ENCODE results near the gene RPL22L1. TPM values are rescaled to one million over a fixed set of nuclear protein-coding genes. Genes with fewer than 3 reads are reported as not detected.

RPL22L1 gene
- 234 TPM for polyA plus RNA-seq (2013)

- Histone ChIP-seq H3K9me3 (ENCODE audit: control extremely low read depth in 1 of 5, control insufficient read depth in 4 of 5, insufficient read depth in 2 of 5, low read depth in 1 of 5, low read length in 4 of 5) (no peaks in the 10 kb centered on the region), H3K4me3 (ENCODE audit: control insufficient read depth in 1 of 7, extremely low read depth in 1 of 7, insufficient read depth in 4 of 7, low read depth in 2 of 7, low read length in 6 of 7) (peak within 1 kb of the TSS; percentile 75 to 98 (median 89)), H3K4me1 (ENCODE audit: control extremely low read depth in 1 of 4, control insufficient read depth in 4 of 4, insufficient read depth in 4 of 4, low read length in 3 of 4) (peaks cover 24 to 39% (median 25%) of the 10 kb centered on the region in 4 experiments), H3K27me3 (replicated peaks in 2 of 5; ENCODE audit: control insufficient read depth in 4 of 5, insufficient read depth in 5 of 5, low read length in 4 of 5) (no peaks in the 10 kb centered on the region), H3K27ac (ENCODE audit: insufficient read depth in 1 of 2, low read depth in 1 of 2, low read length in 2 of 2, poor library complexity in 1 of 2, severe bottlenecking in 2 of 2) (peak within 1 kb of the TSS; percentile 95 to 97), H3K36me3 (ENCODE audit: control insufficient read depth in 4 of 4, insufficient read depth in 4 of 4, low read length in 3 of 4) (peaks cover 5 to 32% (median 16%) of the 10 kb centered on the region in 4 experiments)
- DNase-seq = peak; percentile 97 to 99 (median 99)
- CTCF ChIA-PET = interaction anchor here (0.6 to 1.0 kb wide), 3 partner anchors 16 to 69 kb away, joined by 3 read pairs; no protein-coding TSS in a partner anchor
- POLR2A ChIA-PET = interaction anchor here (0.7 to 0.8 kb wide), 2 partner anchors 34 to 513 kb away, joined by 3 read pairs; partner anchors contain the start of gene SKIL
- 0% methylated on average over 48 of the region's 59 CpGs for WGBS (ENCODE audit: insufficient coverage)
Observed at GRCh38 chr3:170869645-170870593, at the start of gene RPL22L1. Gene RPL22L1, minus strand, starts transcription at chr3:170870195. Its CDS starts 28 bp downstream, at chr3:170870167.

- DNase-seq = no peak
- WGBS (ENCODE audit: insufficient coverage) = 81% methylated on average over 4 of the region's 4 CpGs
- ChIA-PET CTCF (no interaction called here), POLR2A (no interaction called here)
- no peaks in the 10 kb centered on the region for H3K27me3 ChIP-seq (replicated peaks in 2 of 5; ENCODE audit: control insufficient read depth in 4 of 5, insufficient read depth in 5 of 5, low read length in 4 of 5)
- peak overlapping the region in 1 of 7 experiments; percentile 24 for H3K4me3 ChIP-seq (ENCODE audit: control insufficient read depth in 1 of 7, extremely low read depth in 1 of 7, insufficient read depth in 4 of 7, low read depth in 2 of 7, low read length in 6 of 7)
- H3K9me3 ChIP-seq (ENCODE audit: control extremely low read depth in 1 of 5, control insufficient read depth in 4 of 5, insufficient read depth in 2 of 5, low read depth in 1 of 5, low read length in 4 of 5) = peaks cover 0 to 20% (median 13%) of the 10 kb centered on the region in 5 experiments
- no peak overlapping the region for H3K27ac ChIP-seq (ENCODE audit: insufficient read depth in 1 of 2, low read depth in 1 of 2, low read length in 2 of 2, poor library complexity in 1 of 2, severe bottlenecking in 2 of 2)
- H3K36me3 ChIP-seq (ENCODE audit: control insufficient read depth in 4 of 4, insufficient read depth in 4 of 4, low read length in 3 of 4) = no peaks in the 10 kb centered on the region
- no peaks in the 10 kb centered on the region for H3K4me1 ChIP-seq (ENCODE audit: control extremely low read depth in 1 of 4, control insufficient read depth in 4 of 4, insufficient read depth in 4 of 4, low read length in 3 of 4)
Observed at GRCh38 chr3:170918715-170919114, 48.7 kb upstream of the RPL22L1 start.

- Histone ChIP-seq H3K9me3 (ENCODE audit: control extremely low read depth in 1 of 5, control insufficient read depth in 4 of 5, insufficient read depth in 2 of 5, low read depth in 1 of 5, low read length in 4 of 5) (peaks cover 0 to 28% (median 15%) of the 10 kb centered on the region in 5 experiments), H3K27me3 (replicated peaks in 2 of 5; ENCODE audit: control insufficient read depth in 4 of 5, insufficient read depth in 5 of 5, low read length in 4 of 5) (peaks cover 0 to 2% (median 0%) of the 10 kb centered on the region in 5 experiments), H3K36me3 (ENCODE audit: control insufficient read depth in 4 of 4, insufficient read depth in 4 of 4, low read length in 3 of 4) (no peaks in the 10 kb centered on the region), H3K4me1 (ENCODE audit: control extremely low read depth in 1 of 4, control insufficient read depth in 4 of 4, insufficient read depth in 4 of 4, low read length in 3 of 4) (no peaks in the 10 kb centered on the region), H3K4me3 (ENCODE audit: control insufficient read depth in 1 of 7, extremely low read depth in 1 of 7, insufficient read depth in 4 of 7, low read depth in 2 of 7, low read length in 6 of 7) (no peak overlapping the region), H3K27ac (ENCODE audit: insufficient read depth in 1 of 2, low read depth in 1 of 2, low read length in 2 of 2, poor library complexity in 1 of 2, severe bottlenecking in 2 of 2) (no peak overlapping the region)
- ChIA-PET CTCF (no interaction called here), POLR2A (no interaction called here)
- DNase-seq = no peak
- WGBS (ENCODE audit: insufficient coverage) = no CpG with 5 or more reads among the region's 1 CpG
Observed at GRCh38 chr3:170914690-170915089, 44.7 kb upstream of the RPL22L1 start.

- CTCF ChIA-PET = no interaction called here
- POLR2A ChIA-PET = no interaction called here
Observed at GRCh38 chr3:170914212-170914611, 44.2 kb upstream of the RPL22L1 start.

GRCh38 chr3:170911051-170911450 is 41.1 kb upstream of the RPL22L1 start:
- ChIA-PET POLR2A (no interaction called here), CTCF (interaction anchor here (0.5 kb wide), 1 partner anchor 59 kb away, joined by 3 read pairs; no protein-coding TSS in a partner anchor)
- WGBS (ENCODE audit: insufficient coverage) = no CpG with 5 or more reads among the region's 3 CpGs

More at GRCh38 chr3:170914212-170914611, 44.2 kb upstream of the RPL22L1 start:
- no peak for DNase-seq
- Histone ChIP-seq H3K27ac (ENCODE audit: insufficient read depth in 1 of 2, low read depth in 1 of 2, low read length in 2 of 2, poor library complexity in 1 of 2, severe bottlenecking in 2 of 2) (no peak overlapping the region), H3K36me3 (ENCODE audit: control insufficient read depth in 4 of 4, insufficient read depth in 4 of 4, low read length in 3 of 4) (no peaks in the 10 kb centered on the region), H3K27me3 (replicated peaks in 2 of 5; ENCODE audit: control insufficient read depth in 4 of 5, insufficient read depth in 5 of 5, low read length in 4 of 5) (peaks cover 0 to 2% (median 0%) of the 10 kb centered on the region in 5 experiments), H3K4me3 (ENCODE audit: control insufficient read depth in 1 of 7, extremely low read depth in 1 of 7, insufficient read depth in 4 of 7, low read depth in 2 of 7, low read length in 6 of 7) (no peak overlapping the region), H3K4me1 (ENCODE audit: control extremely low read depth in 1 of 4, control insufficient read depth in 4 of 4, insufficient read depth in 4 of 4, low read length in 3 of 4) (no peaks in the 10 kb centered on the region), H3K9me3 (ENCODE audit: control extremely low read depth in 1 of 5, control insufficient read depth in 4 of 5, insufficient read depth in 2 of 5, low read depth in 1 of 5, low read length in 4 of 5) (peaks cover 0 to 29% (median 18%) of the 10 kb centered on the region in 5 experiments)
- 92% methylated on average over 3 of the region's 5 CpGs for whole genome bisulfite sequencing (ENCODE audit: insufficient coverage)

GRCh38 chr3:170910542-170910941 is 40.5 kb upstream of the RPL22L1 start:
- H3K36me3 ChIP-seq (ENCODE audit: control insufficient read depth in 4 of 4, insufficient read depth in 4 of 4, low read length in 3 of 4) = no peaks in the 10 kb centered on the region
- CTCF ChIA-PET = interaction anchor here (0.5 kb wide), 1 partner anchor 58 kb away, joined by 3 read pairs; no protein-coding TSS in a partner anchor
- no peak overlapping the region for H3K27ac ChIP-seq (ENCODE audit: insufficient read depth in 1 of 2, low read depth in 1 of 2, low read length in 2 of 2, poor library complexity in 1 of 2, severe bottlenecking in 2 of 2)
- H3K4me3 ChIP-seq (ENCODE audit: control insufficient read depth in 1 of 7, extremely low read depth in 1 of 7, insufficient read depth in 4 of 7, low read depth in 2 of 7, low read length in 6 of 7) = no peak overlapping the region
- POLR2A ChIA-PET = no interaction called here
- no peak for DNase-seq
- peaks cover 0 to 7% (median 0%) of the 10 kb centered on the region in 5 experiments for H3K27me3 ChIP-seq (replicated peaks in 2 of 5; ENCODE audit: control insufficient read depth in 4 of 5, insufficient read depth in 5 of 5, low read length in 4 of 5)
- peaks cover 0 to 21% (median 14%) of the 10 kb centered on the region in 5 experiments for H3K9me3 ChIP-seq (ENCODE audit: control extremely low read depth in 1 of 5, control insufficient read depth in 4 of 5, insufficient read depth in 2 of 5, low read depth in 1 of 5, low read length in 4 of 5)
- peaks cover 5 to 12% (median 9%) of the 10 kb centered on the region in 4 experiments for H3K4me1 ChIP-seq (ENCODE audit: control extremely low read depth in 1 of 4, control insufficient read depth in 4 of 4, insufficient read depth in 4 of 4, low read length in 3 of 4)

More at GRCh38 chr3:170911051-170911450, 41.1 kb upstream of the RPL22L1 start:
- Histone ChIP-seq H3K4me3 (ENCODE audit: control insufficient read depth in 1 of 7, extremely low read depth in 1 of 7, insufficient read depth in 4 of 7, low read depth in 2 of 7, low read length in 6 of 7) (no peak overlapping the region), H3K27ac (ENCODE audit: insufficient read depth in 1 of 2, low read depth in 1 of 2, low read length in 2 of 2, poor library complexity in 1 of 2, severe bottlenecking in 2 of 2) (no peak overlapping the region), H3K36me3 (ENCODE audit: control insufficient read depth in 4 of 4, insufficient read depth in 4 of 4, low read length in 3 of 4) (no peaks in the 10 kb centered on the region), H3K9me3 (ENCODE audit: control extremely low read depth in 1 of 5, control insufficient read depth in 4 of 5, insufficient read depth in 2 of 5, low read depth in 1 of 5, low read length in 4 of 5) (peaks cover 0 to 21% (median 14%) of the 10 kb centered on the region in 5 experiments), H3K27me3 (replicated peaks in 2 of 5; ENCODE audit: control insufficient read depth in 4 of 5, insufficient read depth in 5 of 5, low read length in 4 of 5) (peaks cover 0 to 7% (median 0%) of the 10 kb centered on the region in 5 experiments), H3K4me1 (ENCODE audit: control extremely low read depth in 1 of 4, control insufficient read depth in 4 of 4, insufficient read depth in 4 of 4, low read length in 3 of 4) (peaks cover 5 to 12% (median 9%) of the 10 kb centered on the region in 4 experiments)
- DNase-seq = no peak
